B cell (primary cell): ENCODE data around the gene PSMG3.

Experiments used
- CTCF ChIP-seq: fragments of 200-600 bp; IDR thresholded peaks from one replicate; pipeline ENCODE4 v1.8.0; 2022; ENCODE audit warnings: antibody characterized with exemption, mild to moderate bottlenecking
- EZH2 ChIP-seq: IDR thresholded peaks from 2 replicates; pipeline ENCODE4 v1.6.1; 2012; ENCODE audit warnings: borderline replicate concordance, low read depth, mild to moderate bottlenecking, moderate library complexity, low read length; ENCODE audit not compliant: insufficient read depth, poor library complexity, severe bottlenecking

- TF ChIP-seq EZH2 (no peak), CTCF (no peak)
Observed at GRCh38 chr7:1530946-1531262, 38.9 kb downstream of the PSMG3 start.
